Measurements from ENCODE around the gene HIGD1A. TPM values are rescaled to one million over a fixed set of nuclear protein-coding genes. Genes with fewer than 3 reads are reported as not detected.

HIGD1A gene
- total and polyA plus RNA-seq, 10 of the 15 experiments (the other 5 are each of a cell fraction or from before 2014, with no cell fraction given), result 73.9 to 487 (median 175) TPM

DNA sequence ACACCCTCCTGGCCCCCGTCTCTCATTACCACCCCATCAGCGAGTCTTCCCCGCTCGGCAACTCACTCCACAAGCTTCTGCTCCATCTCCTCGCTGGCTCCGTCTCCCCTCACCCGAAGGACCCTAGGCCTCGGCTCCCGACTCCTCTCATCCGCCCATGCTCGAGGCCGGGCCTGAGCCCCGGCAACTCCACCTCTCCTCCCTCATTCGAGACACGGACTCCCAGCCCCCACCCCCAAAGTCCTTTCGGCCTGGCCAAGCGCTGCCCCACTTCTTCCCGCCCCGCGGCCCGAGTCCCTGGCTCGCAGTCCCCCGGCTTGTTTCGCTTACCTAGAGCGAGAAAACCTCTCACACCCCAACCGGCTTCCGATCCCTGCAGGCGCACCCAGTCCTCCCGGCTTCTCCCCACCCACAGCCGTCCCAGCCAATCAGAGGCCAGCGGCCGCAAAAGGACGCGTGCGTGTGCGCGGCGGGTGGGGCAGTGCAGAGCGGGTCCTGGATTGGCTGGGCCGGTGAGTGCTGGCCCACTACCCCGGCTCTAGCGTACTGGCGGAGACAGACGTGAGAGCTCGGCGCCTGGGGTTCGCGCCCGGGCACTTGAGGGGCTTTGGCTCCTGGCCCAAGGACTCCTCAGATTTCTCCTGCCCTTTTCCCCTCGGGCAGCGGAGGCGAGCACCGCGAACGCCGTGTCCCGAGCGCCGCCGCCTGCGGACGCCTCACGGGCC, at the start of gene HIGD1A (continued):
- TF ChIP-seq, protein P1, sequence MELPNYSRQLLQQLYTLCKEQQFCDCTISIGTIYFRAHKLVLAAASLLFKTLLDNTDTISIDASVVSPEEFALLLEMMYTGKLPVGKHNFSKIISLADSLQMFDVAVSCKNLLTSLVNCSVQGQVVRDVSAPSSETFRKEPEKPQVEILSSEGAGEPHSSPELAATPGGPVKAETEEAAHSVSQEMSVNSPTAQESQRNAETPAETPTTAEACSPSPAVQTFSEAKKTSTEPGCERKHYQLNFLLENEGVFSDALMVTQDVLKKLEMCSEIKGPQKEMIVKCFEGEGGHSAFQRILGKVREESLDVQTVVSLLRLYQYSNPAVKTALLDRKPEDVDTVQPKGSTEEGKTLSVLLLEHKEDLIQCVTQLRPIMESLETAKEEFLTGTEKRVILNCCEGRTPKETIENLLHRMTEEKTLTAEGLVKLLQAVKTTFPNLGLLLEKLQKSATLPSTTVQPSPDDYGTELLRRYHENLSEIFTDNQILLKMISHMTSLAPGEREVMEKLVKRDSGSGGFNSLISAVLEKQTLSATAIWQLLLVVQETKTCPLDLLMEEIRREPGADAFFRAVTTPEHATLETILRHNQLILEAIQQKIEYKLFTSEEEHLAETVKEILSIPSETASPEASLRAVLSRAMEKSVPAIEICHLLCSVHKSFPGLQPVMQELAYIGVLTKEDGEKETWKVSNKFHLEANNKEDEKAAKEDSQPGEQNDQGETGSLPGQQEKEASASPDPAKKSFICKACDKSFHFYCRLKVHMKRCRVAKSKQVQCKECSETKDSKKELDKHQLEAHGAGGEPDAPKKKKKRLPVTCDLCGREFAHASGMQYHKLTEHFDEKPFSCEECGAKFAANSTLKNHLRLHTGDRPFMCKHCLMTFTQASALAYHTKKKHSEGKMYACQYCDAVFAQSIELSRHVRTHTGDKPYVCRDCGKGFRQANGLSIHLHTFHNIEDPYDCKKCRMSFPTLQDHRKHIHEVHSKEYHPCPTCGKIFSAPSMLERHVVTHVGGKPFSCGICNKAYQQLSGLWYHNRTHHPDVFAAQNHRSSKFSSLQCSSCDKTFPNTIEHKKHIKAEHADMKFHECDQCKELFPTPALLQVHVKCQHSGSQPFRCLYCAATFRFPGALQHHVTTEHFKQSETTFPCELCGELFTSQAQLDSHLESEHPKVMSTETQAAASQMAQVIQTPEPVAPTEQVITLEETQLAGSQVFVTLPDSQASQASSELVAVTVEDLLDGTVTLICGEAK (IDR thresholded peaks at IDR 0.05; ENCODE audit: borderline replicate concordance), result no peak
- TF ChIP-seq, protein P2, sequence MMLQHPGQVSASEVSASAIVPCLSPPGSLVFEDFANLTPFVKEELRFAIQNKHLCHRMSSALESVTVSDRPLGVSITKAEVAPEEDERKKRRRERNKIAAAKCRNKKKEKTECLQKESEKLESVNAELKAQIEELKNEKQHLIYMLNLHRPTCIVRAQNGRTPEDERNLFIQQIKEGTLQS (IDR thresholded peaks at IDR 0.05; ENCODE audit: borderline replicate concordance, extremely low read depth, low read depth, low read length), result no peak
- TF ChIP-seq ZSCAN29 (IDR thresholded peaks at IDR 0.05), result no peak
- TF ChIP-seq POLR2AphosphoS5 (IDR thresholded peaks at IDR 0.05; ENCODE audit: low read length), result peak; percentile 91
- no peak for TF ChIP-seq BMI1 (IDR thresholded peaks at IDR 0.05; ENCODE audit: borderline replicate concordance)
- TF ChIP-seq MXI1 (IDR thresholded peaks at IDR 0.05; ENCODE audit: low read depth, low read length), result peak; percentile 79
- TF ChIP-seq GATAD2B (conservative IDR thresholded peaks at IDR 0.05; ENCODE audit: low read depth), result 0 out of 2 replicates have a peak, but pooled peaks have one; percentile 30
- TF ChIP-seq TAF1 (IDR thresholded peaks at IDR 0.05; ENCODE audit: borderline replicate concordance, low read depth, low read length), result peak; percentile 79; the same call in 1 of the 2 replicates
- no peak for TF ChIP-seq RAD21 (IDR thresholded peaks at IDR 0.05; ENCODE audit: insufficient read depth, low read depth, low read length)
- TF ChIP-seq, protein P3, sequence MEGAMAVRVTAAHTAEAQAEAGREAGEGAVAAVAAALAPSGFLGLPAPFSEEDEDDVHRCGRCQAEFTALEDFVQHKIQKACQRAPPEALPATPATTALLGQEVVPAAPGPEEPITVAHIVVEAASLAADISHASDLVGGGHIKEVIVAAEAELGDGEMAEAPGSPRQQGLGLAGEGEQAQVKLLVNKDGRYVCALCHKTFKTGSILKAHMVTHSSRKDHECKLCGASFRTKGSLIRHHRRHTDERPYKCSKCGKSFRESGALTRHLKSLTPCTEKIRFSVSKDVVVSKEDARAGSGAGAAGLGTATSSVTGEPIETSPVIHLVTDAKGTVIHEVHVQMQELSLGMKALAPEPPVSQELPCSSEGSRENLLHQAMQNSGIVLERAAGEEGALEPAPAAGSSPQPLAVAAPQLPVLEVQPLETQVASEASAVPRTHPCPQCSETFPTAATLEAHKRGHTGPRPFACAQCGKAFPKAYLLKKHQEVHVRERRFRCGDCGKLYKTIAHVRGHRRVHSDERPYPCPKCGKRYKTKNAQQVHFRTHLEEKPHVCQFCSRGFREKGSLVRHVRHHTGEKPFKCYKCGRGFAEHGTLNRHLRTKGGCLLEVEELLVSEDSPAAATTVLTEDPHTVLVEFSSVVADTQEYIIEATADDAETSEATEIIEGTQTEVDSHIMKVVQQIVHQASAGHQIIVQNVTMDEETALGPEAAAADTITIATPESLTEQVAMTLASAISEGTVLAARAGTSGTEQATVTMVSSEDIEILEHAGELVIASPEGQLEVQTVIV (IDR thresholded peaks at IDR 0.05; ENCODE audit: borderline replicate concordance, partially characterized antibody), result no peak
- TF ChIP-seq, protein P4, sequence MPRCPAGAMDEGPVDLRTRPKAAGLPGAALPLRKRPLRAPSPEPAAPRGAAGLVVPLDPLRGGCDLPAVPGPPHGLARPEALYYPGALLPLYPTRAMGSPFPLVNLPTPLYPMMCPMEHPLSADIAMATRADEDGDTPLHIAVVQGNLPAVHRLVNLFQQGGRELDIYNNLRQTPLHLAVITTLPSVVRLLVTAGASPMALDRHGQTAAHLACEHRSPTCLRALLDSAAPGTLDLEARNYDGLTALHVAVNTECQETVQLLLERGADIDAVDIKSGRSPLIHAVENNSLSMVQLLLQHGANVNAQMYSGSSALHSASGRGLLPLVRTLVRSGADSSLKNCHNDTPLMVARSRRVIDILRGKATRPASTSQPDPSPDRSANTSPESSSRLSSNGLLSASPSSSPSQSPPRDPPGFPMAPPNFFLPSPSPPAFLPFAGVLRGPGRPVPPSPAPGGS (IDR thresholded peaks at IDR 0.05; ENCODE audit: borderline replicate concordance, insufficient read depth, low read depth, low read length, poor library complexity, severe bottlenecking), result no peak
- TF ChIP-seq TCF7 (IDR thresholded peaks at IDR 0.05; ENCODE audit: borderline replicate concordance), result no peak
- peak; percentile 94 for TF ChIP-seq POLR2A (IDR thresholded peaks at IDR 0.05; ENCODE audit: low read depth, low read length)
- TF ChIP-seq SP1 (IDR thresholded peaks at IDR 0.05; ENCODE audit: low read depth, low read length), result peak; percentile 83
- TF ChIP-seq, protein P5, sequence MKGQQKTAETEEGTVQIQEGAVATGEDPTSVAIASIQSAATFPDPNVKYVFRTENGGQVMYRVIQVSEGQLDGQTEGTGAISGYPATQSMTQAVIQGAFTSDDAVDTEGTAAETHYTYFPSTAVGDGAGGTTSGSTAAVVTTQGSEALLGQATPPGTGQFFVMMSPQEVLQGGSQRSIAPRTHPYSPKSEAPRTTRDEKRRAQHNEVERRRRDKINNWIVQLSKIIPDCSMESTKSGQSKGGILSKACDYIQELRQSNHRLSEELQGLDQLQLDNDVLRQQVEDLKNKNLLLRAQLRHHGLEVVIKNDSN (IDR thresholded peaks at IDR 0.05; ENCODE audit: borderline replicate concordance, extremely low read length, insufficient read depth, low read depth, low read length), result no peak
- TF ChIP-seq WRNIP1 (IDR thresholded peaks at IDR 0.05; ENCODE audit: borderline replicate concordance, low read depth, low read length), result no peak

Data from GM12878 (cell line).